Endothelial cell of umbilical vein (primary cell): Measurements from ENCODE around the gene BZW2. TPM values are rescaled to one million over a fixed set of nuclear protein-coding genes. Genes with fewer than 3 reads are reported as not detected.

ENCODE experiments used
- BruUV-seq: library from RNA; stranded (reverse); fragments of 400-500 nt; replicated peaks from 2 replicates; lab custom pipeline; 2021; lab: Mats Ljungman, UMichigan
- CTCF ChIA-PET: fragments of 300-600, 350-600 bp; sonication (Branson Sonifier 250); formaldehyde crosslinking; loops from one replicate; lab custom pipeline; 2021; ENCODE audit warnings: antibody characterized with exemption, inconsistent platforms; lab: Charles Lee
- POLR2A ChIA-PET: fragments of 300-600, 350-600 bp; sonication (Branson Sonifier 250); formaldehyde crosslinking; loops from one replicate; lab custom pipeline; 2021; ENCODE audit warnings: antibody characterized with exemption, inconsistent platforms; lab: Charles Lee
- DNase-seq: peaks from one replicate; pipeline ENCODE4 v3.0.0-alpha.2; 2011; ENCODE audit warnings: low read depth, low spot score
- FAIRE-seq: peaks from 2 replicates; lab custom pipeline; 2011; peaks lifted over from hg19 to GRCh38; lab: Jason Lieb, UNC
- H2AFZ ChIP-seq: 2 replicates; pipeline ENCODE4 v1.6.0; 2012; ENCODE audit warnings: low read depth, low read length, control low read depth, inconsistent platforms
- H3K27ac ChIP-seq: 2 replicates; pipeline ENCODE4 v1.5.1; 2011; ENCODE audit warnings: low read depth, mild to moderate bottlenecking, control low read depth, low read length, moderate library complexity; ENCODE audit not compliant: insufficient read depth
- H3K27me3 ChIP-seq, 2 experiments: 2 replicates each; pipeline versions ENCODE4 v1.6.0 to v1.6.1; 2011; ENCODE audit warnings: low read length in 2 of 2, mixed read lengths in 1 of 2; ENCODE audit not compliant: control insufficient read depth in 2 of 2, insufficient read depth in 2 of 2
- H3K36me3 ChIP-seq, 2 experiments: 2 replicates in 1 of 2; 3 replicates in 1 of 2; pipeline ENCODE4 v1.5.1; 2011; ENCODE audit warnings: low read length in 2 of 2, mild to moderate bottlenecking in 1 of 2, moderate library complexity in 1 of 2; ENCODE audit not compliant: control insufficient read depth in 2 of 2, insufficient read depth in 2 of 2; ENCODE audit errors: extremely low read depth in 1 of 2
- H3K4me1 ChIP-seq: 3 replicates; pipeline ENCODE4 v1.5.1; 2011; ENCODE audit warnings: mild to moderate bottlenecking, low read length; ENCODE audit not compliant: control insufficient read depth, insufficient read depth; ENCODE audit errors: extremely low read depth
- H3K4me2 ChIP-seq: 2 replicates; pipeline ENCODE4 v1.6.1; 2011; ENCODE audit warnings: low read length, control low read depth, mixed read lengths; ENCODE audit not compliant: insufficient read depth
- H3K4me3 ChIP-seq, 3 experiments: fragments of 200-600 bp in 1 of 3; sonication (generic), shearing (Covaris generic) in 1 of 3; replicated peaks in 1 of 3; 2 replicates each; pipeline ENCODE4 v1.5.1; 2011 to 2016; ENCODE audit warnings: control low read depth in 3 of 3, low read length in 3 of 3, mild to moderate bottlenecking in 2 of 3, inconsistent platforms in 1 of 3, low read depth in 1 of 3, moderate library complexity in 1 of 3; ENCODE audit not compliant: insufficient read depth in 1 of 3
- H3K79me2 ChIP-seq: 2 replicates; pipeline ENCODE4 v1.6.0; 2012; ENCODE audit warnings: low read length, inconsistent platforms; ENCODE audit not compliant: control insufficient read depth, insufficient read depth
- H3K9ac ChIP-seq: replicated peaks from 2 replicates; pipeline ENCODE3; 2011; ENCODE audit warnings: low read length, control low read depth; ENCODE audit not compliant: insufficient read depth; ENCODE audit errors: extremely low read depth
- H3K9me1 ChIP-seq: replicated peaks from 3 replicates; pipeline ENCODE4 v1.6.0; 2011; ENCODE audit warnings: mild to moderate bottlenecking, low read length; ENCODE audit not compliant: control insufficient read depth, insufficient read depth; ENCODE audit errors: extremely low read depth
- H3K9me3 ChIP-seq: replicated peaks from 2 replicates; pipeline ENCODE4 v1.5.1; 2012; ENCODE audit warnings: low read length, inconsistent platforms; ENCODE audit not compliant: control insufficient read depth, insufficient read depth
- H4K20me1 ChIP-seq: replicated peaks from 2 replicates; pipeline ENCODE3; 2011; ENCODE audit warnings: mild to moderate bottlenecking, low read length; ENCODE audit not compliant: control insufficient read depth, insufficient read depth; ENCODE audit errors: extremely low read depth
- JUN ChIP-seq: IDR thresholded peaks from 2 replicates; pipeline ENCODE4 v1.6.1; 2011; ENCODE audit warnings: borderline replicate concordance, low read depth; ENCODE audit not compliant: insufficient read length, insufficient read depth
- MAX ChIP-seq: IDR thresholded peaks from 2 replicates; pipeline ENCODE4 v1.6.1; 2011; ENCODE audit not compliant: insufficient read depth, insufficient read length
- MYC ChIP-seq: IDR thresholded peaks from one replicate; pipeline ENCODE4 v1.6.1; 2011; ENCODE audit warnings: mild to moderate bottlenecking, low read depth, low read length
- dilution Hi-C: fragments of 300-500 bp; cut with MboI; formaldehyde crosslinking; loops from one replicate; pipeline ENCODE4 v1.15.0; 2019; ENCODE audit warnings: low sequenced_read_pairs; ENCODE audit not compliant: extremely low pct_ligation_motif_present
- intact Hi-C: fragments of 100-400 bp; cut with micrococcal nuclease; formaldehyde crosslinking; loops from one replicate; pipeline ENCODE4 v1.10.0; 2022
- polyA plus RNA-seq, 4 experiments: library from polyadenylated mRNA; depleted of rRNA in 3 of 4; stranded (reverse) in 3 of 4; unstranded in 1 of 4; fragments of >200 nt; gene quantifications; 2 replicates each; pipeline versions ENCODE4 v1.2.1 to v1.2.3, GENCODE V29; 2011 to 2012; ENCODE audit warnings: missing spikeins in 1 of 4
- total RNA-seq: library from RNA; stranded (reverse); gene quantifications from 2 replicates; pipeline ENCODE4 v1.2.3, GENCODE V29; 2021
- TF ChIP-seq, protein P1 (sequence below), 2 donors: IDR thresholded peaks; 1 replicate in 1 of 2; 2 replicates in 1 of 2; pipeline ENCODE4 v1.5.1; 2011; ENCODE audit warnings: low read length in 2 of 2, mild to moderate bottlenecking in 2 of 2, moderate library complexity in 2 of 2, control low read depth in 1 of 2, inconsistent platforms in 1 of 2, low read depth in 1 of 2; ENCODE audit not compliant: insufficient read depth in 1 of 2; ENCODE audit errors: extremely low read depth in 1 of 2

BZW2 gene
- total and polyA plus RNA-seq, 2 donors (not counting 3 experiments of a cell fraction or from before 2014, with no cell fraction given): 39.7 to 106 TPM

GRCh38 chr7:16619979-16620408, 26.0 kb upstream of the BZW2 start:
- no peak overlapping the region for H3K27ac ChIP-seq
- POLR2A ChIA-PET: no interaction called here
- intact Hi-C loops (no loop called here), dilution Hi-C loops (no loop called here)
- no peaks in the 10 kb centered on the region for H3K9me1 ChIP-seq
- TF ChIP-seq, protein P1, sequence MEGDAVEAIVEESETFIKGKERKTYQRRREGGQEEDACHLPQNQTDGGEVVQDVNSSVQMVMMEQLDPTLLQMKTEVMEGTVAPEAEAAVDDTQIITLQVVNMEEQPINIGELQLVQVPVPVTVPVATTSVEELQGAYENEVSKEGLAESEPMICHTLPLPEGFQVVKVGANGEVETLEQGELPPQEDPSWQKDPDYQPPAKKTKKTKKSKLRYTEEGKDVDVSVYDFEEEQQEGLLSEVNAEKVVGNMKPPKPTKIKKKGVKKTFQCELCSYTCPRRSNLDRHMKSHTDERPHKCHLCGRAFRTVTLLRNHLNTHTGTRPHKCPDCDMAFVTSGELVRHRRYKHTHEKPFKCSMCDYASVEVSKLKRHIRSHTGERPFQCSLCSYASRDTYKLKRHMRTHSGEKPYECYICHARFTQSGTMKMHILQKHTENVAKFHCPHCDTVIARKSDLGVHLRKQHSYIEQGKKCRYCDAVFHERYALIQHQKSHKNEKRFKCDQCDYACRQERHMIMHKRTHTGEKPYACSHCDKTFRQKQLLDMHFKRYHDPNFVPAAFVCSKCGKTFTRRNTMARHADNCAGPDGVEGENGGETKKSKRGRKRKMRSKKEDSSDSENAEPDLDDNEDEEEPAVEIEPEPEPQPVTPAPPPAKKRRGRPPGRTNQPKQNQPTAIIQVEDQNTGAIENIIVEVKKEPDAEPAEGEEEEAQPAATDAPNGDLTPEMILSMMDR (IDR thresholded peaks at IDR 0.05; ENCODE audit: extremely low read depth in 1 of 2, insufficient read depth in 1 of 2, low read depth in 1 of 2, low read length in 2 of 2): no peak
- H3K79me2 ChIP-seq: no peaks in the 10 kb centered on the region
- CTCF ChIA-PET: no interaction called here
- peaks cover 3 to 5% of the 10 kb centered on the region in 2 experiments for H3K36me3 ChIP-seq
- no peak for DNase-seq
- H3K9ac ChIP-seq: no peak overlapping the region
- no peak overlapping the region for H2AFZ ChIP-seq
- no peaks in the 10 kb centered on the region for H3K27me3 ChIP-seq
- no peak overlapping the region for H3K4me3 ChIP-seq
- H4K20me1 ChIP-seq: no peaks in the 10 kb centered on the region
- no peak for FAIRE-seq
- H3K4me1 ChIP-seq: no peaks in the 10 kb centered on the region
- no peaks in the 10 kb centered on the region for H3K9me3 ChIP-seq
- no peak overlapping the region for H3K4me2 ChIP-seq
- no TSS peak for BruUV-seq

DNA sequence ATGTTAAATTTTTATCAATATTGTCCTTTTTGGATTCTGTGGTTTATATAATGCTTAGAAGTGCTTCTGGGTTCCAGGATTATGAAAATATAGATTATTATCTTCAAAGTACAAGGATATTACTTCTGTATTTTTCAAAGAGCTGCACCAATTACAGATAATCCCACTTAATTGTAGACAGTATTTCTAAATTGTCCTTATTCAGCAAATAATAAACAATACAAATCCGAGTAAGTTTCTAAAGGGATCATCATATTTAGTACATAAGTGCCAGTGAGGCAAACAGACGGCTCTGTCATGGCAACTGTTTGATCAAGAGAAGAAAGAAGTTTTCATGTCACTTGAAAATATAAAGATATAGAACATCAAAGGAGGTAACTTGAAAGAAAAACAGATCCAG, 19.6 kb upstream of the BZW2 start:
- DNase-seq: no peak
- H3K79me2 ChIP-seq: no peaks in the 10 kb centered on the region
- peaks cover 0 to 6% of the 10 kb centered on the region in 2 experiments for H3K36me3 ChIP-seq
- no peaks in the 10 kb centered on the region for H3K4me1 ChIP-seq
- H2AFZ ChIP-seq: no peak overlapping the region
- TF ChIP-seq MAX: no peak
- no peak for TF ChIP-seq MYC
- TF ChIP-seq JUN: no peak
- no peak overlapping the region for H3K4me2 ChIP-seq
- ChIA-PET POLR2A (no interaction called here), CTCF (no interaction called here)
- no peak overlapping the region for H3K4me3 ChIP-seq
- H4K20me1 ChIP-seq: no peaks in the 10 kb centered on the region
- H3K27ac ChIP-seq: no peak overlapping the region
- intact Hi-C loops (no loop called here), dilution Hi-C loops (no loop called here)
- no peak overlapping the region for H3K9ac ChIP-seq
- no TSS peak for BruUV-seq
- no peaks in the 10 kb centered on the region for H3K27me3 ChIP-seq
- FAIRE-seq: no peak
- no peaks in the 10 kb centered on the region for H3K9me1 ChIP-seq
- H3K9me3 ChIP-seq: no peaks in the 10 kb centered on the region
